GM21447 (cell line): ENCODE measurements around the gene CAMSAP3.

ENCODE experiments used
- ATAC-seq: cut with Tn5 transposase; IDR thresholded peaks from one replicate; pipeline ENCODE4 v1.9.1; 2021; ENCODE audit not compliant: unreplicated experiment

The CAMSAP3 gene

GRCh38 chr19:7595466-7596133, at the start of gene CAMSAP3:
CAMSAP3 (plus strand) TSS chr19:7595863; CDS start chr19:7596003, 140 bp downstream.
- ATAC-seq, result no peak

- no peak for ATAC-seq
Measured at GRCh38 chr19:7545904-7546303, 49.8 kb upstream of the CAMSAP3 start.

- no peak for ATAC-seq
Measured at GRCh38 chr19:7547159-7547558, 48.5 kb upstream of the CAMSAP3 start.

GRCh38 chr19:7549429-7550148, 46.1 kb upstream of the CAMSAP3 start:
- no peak for ATAC-seq

- no peak for ATAC-seq
Measured at GRCh38 chr19:7550169-7550770, 45.4 kb upstream of the CAMSAP3 start.

- ATAC-seq, result no peak
Measured at GRCh38 chr19:7550987-7551761, 44.5 kb upstream of the CAMSAP3 start.

- no peak for ATAC-seq
Measured at GRCh38 chr19:7552781-7553180, 42.9 kb upstream of the CAMSAP3 start.

GRCh38 chr19:7554565-7554964, 41.1 kb upstream of the CAMSAP3 start:
- ATAC-seq, result no peak

GRCh38 chr19:7554990-7555864, 40.4 kb upstream of the CAMSAP3 start:
- ATAC-seq, result no peak

GRCh38 chr19:7556696-7557315, 38.9 kb upstream of the CAMSAP3 start:
- no peak for ATAC-seq

- no peak for ATAC-seq
Measured at GRCh38 chr19:7558667-7559066, 37.0 kb upstream of the CAMSAP3 start.

GRCh38 chr19:7559102-7559501, 36.6 kb upstream of the CAMSAP3 start:
- no peak for ATAC-seq

GRCh38 chr19:7560255-7560654, 35.4 kb upstream of the CAMSAP3 start:
- no peak for ATAC-seq

GRCh38 chr19:7561325-7561724, 34.3 kb upstream of the CAMSAP3 start:
- ATAC-seq, result no peak

- ATAC-seq, result no peak
Measured at GRCh38 chr19:7562646-7563393, 32.8 kb upstream of the CAMSAP3 start.

GRCh38 chr19:7564866-7565265, 30.8 kb upstream of the CAMSAP3 start:
- no peak for ATAC-seq

- ATAC-seq, result no peak
Measured at GRCh38 chr19:7565332-7565731, 30.3 kb upstream of the CAMSAP3 start.

GRCh38 chr19:7570761-7571160, 24.9 kb upstream of the CAMSAP3 start:
- ATAC-seq, result no peak

- ATAC-seq, result no peak
Measured at GRCh38 chr19:7575434-7576040, 20.1 kb upstream of the CAMSAP3 start.
